ENCODE results near the gene CRCP. TPM values are rescaled to one million over a fixed set of nuclear protein-coding genes. Genes with fewer than 3 reads are reported as not detected.
"Not testable (repeated sequence)": the region's sequence is repeated elsewhere in the genome, so short reads cannot be mapped to it uniquely, and the experiment has no call there.

The CRCP gene
- total RNA-seq, 1 donor from 2014 or later, result 56.5 TPM

GRCh38 chr7:66118603-66119002 lies 4.0 kb downstream of the CRCP start:
- TF ChIP-seq CTCF (IDR thresholded peaks at IDR 0.05), result no peak
- no peak for TF ChIP-seq POLR2A (IDR thresholded peaks at IDR 0.05)
- TF ChIP-seq POLR2AphosphoS5 (IDR thresholded peaks at IDR 0.05; ENCODE audit: insufficient read depth in 1 of 2, low read depth in 1 of 2), result no peak
- intact Hi-C loops (cut with DNase I), result no loop called here
- H3K27ac ChIP-seq, result no peak overlapping the region

GRCh38 chr7:66119245-66119850 lies 4.7 kb downstream of the CRCP start:
- H3K27ac ChIP-seq, result no peak overlapping the region
- DNase-seq (ENCODE audit: extremely low spot score in 2 of 2), result no peak
- intact Hi-C loops (cut with DNase I), result no loop called here
- H3K9me3 ChIP-seq, result no peaks in the 10 kb centered on the region
- no peak overlapping the region for H3K4me3 ChIP-seq
- H3K4me1 ChIP-seq, result peaks cover 63% of the 10 kb centered on the region
- no peaks in the 10 kb centered on the region for H3K36me3 ChIP-seq
- TF ChIP-seq CTCF (IDR thresholded peaks at IDR 0.05) (no peak), POLR2AphosphoS5 (IDR thresholded peaks at IDR 0.05; ENCODE audit: insufficient read depth in 1 of 2, low read depth in 1 of 2) (no peak), POLR2A (IDR thresholded peaks at IDR 0.05) (no peak)
- no peaks in the 10 kb centered on the region for H3K27me3 ChIP-seq

More at GRCh38 chr7:66118603-66119002, 4.0 kb downstream of the CRCP start:
- Histone ChIP-seq H3K27me3 (no peaks in the 10 kb centered on the region), H3K4me1 (peaks cover 64% of the 10 kb centered on the region), H3K36me3 (no peaks in the 10 kb centered on the region), H3K4me3 (no peak overlapping the region), H3K9me3 (no peaks in the 10 kb centered on the region)
- no peak for DNase-seq (ENCODE audit: extremely low spot score in 2 of 2)

GRCh38 chr7:66123175-66123528 lies 8.5 kb downstream of the CRCP start:
- no peaks in the 10 kb centered on the region for H3K36me3 ChIP-seq
- H3K9me3 ChIP-seq, result no peaks in the 10 kb centered on the region
- DNase-seq (ENCODE audit: extremely low spot score in 2 of 2), result no peak
- H3K4me3 ChIP-seq, result no peak overlapping the region
- peaks cover 70% of the 10 kb centered on the region for H3K4me1 ChIP-seq
- no peaks in the 10 kb centered on the region for H3K27me3 ChIP-seq
- H3K27ac ChIP-seq, result no peak overlapping the region
- no peak for TF ChIP-seq POLR2A (IDR thresholded peaks at IDR 0.05)
- intact Hi-C loops (cut with DNase I), result no loop called here

- H3K4me3 ChIP-seq; H3K9me3 ChIP-seq; intact Hi-C loops (cut with DNase I); H3K36me3 ChIP-seq; H3K27me3 ChIP-seq; H3K27ac ChIP-seq; DNase-seq (ENCODE audit: extremely low spot score in 2 of 2): not testable (repeated sequence)
- peaks cover 57% of the 10 kb centered on the region for H3K4me1 ChIP-seq
Observed at GRCh38 chr7:66124569-66124861, 9.9 kb downstream of the CRCP start.

GRCh38 chr7:66125052-66125694 lies 10.5 kb downstream of the CRCP start:
- Histone ChIP-seq H3K4me1 (peaks cover 52% of the 10 kb centered on the region), H3K9me3 (no peaks in the 10 kb centered on the region), H3K36me3 (peaks cover 0 to 1% of the 10 kb centered on the region in 2 donors), H3K27ac (peak overlapping the region; percentile 13), H3K4me3 (no peak overlapping the region), H3K27me3 (no peaks in the 10 kb centered on the region)
- TF ChIP-seq CTCF (IDR thresholded peaks at IDR 0.05) (no peak), POLR2A (IDR thresholded peaks at IDR 0.05) (no peak), POLR2AphosphoS5 (IDR thresholded peaks at IDR 0.05; ENCODE audit: insufficient read depth in 1 of 2, low read depth in 1 of 2) (no peak)
- intact Hi-C loops (cut with DNase I), result no loop called here
- no peak for DNase-seq (ENCODE audit: extremely low spot score in 2 of 2)

GRCh38 chr7:66125781-66126352 lies 11.2 kb downstream of the CRCP start:
- H3K27ac ChIP-seq, result peak overlapping the region; percentile 13
- intact Hi-C loops (cut with DNase I); H3K4me3 ChIP-seq; H3K36me3 ChIP-seq; DNase-seq (ENCODE audit: extremely low spot score in 2 of 2); H3K9me3 ChIP-seq; H3K27me3 ChIP-seq: not testable (repeated sequence)
- H3K4me1 ChIP-seq, result peaks cover 52% of the 10 kb centered on the region

GRCh38 chr7:66127172-66127571 lies 12.5 kb downstream of the CRCP start:
- H3K27ac ChIP-seq; H3K4me3 ChIP-seq; DNase-seq (ENCODE audit: extremely low spot score in 2 of 2); H3K9me3 ChIP-seq; intact Hi-C loops (cut with DNase I); H3K27me3 ChIP-seq: not testable (repeated sequence)
- Histone ChIP-seq H3K36me3 (peaks cover 0 to 12% of the 10 kb centered on the region in 2 donors), H3K4me1 (peaks cover 48% of the 10 kb centered on the region)
